NCI-H345 treated with DMSO at 0.1 percent for 48 hours (cell line): Measurements from ENCODE around the gene AIMP1.
"Not testable (repeated sequence)": the region's sequence is repeated elsewhere in the genome, so short reads cannot be mapped to it uniquely, and the experiment has no call there.

Source experiments
- DNase-seq: peaks from one replicate; lab custom pipeline; 2025; ENCODE audit not compliant: unreplicated experiment; lab: John Stamatoyannopoulos, UW

AIMP1 gene

DNA sequence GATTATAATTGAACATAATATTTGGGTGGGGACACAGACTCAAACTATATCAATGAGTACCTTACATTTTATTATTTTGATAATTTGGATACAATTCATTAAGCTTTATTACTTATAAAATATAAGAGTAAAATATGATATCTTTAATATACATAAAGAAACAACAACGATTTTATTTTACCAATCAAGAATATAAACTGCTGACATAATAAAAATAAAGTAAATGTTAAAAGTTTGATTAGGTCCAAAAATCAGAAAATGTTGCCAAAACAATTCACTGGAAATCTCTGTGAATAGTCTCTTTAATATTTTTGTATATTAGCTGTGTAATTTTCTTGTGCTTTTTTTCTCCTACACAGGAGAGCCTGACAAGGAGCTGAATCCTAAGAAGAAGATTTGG lies 30.8 kb downstream of the AIMP1 start:
- no peak for DNase-seq

DNA sequence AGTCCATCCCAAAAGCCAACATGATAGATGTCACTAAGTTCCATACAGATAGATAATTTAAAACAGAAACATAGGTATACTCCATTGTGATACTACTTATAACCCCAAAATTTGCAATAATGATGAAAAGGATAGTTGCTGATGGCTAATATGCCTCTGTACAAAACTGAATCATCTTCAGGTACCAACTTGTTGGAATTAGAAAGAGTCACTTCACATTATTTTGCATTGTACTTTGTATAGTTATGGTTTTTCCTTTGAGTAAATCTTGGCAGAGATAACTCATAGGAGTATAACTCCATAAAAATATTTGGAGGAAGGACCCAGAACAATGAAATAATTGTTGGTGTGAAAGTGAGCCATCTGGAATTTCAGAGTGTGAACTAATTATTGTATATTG lies 34.7 kb downstream of the AIMP1 start:
- no peak for DNase-seq

DNA sequence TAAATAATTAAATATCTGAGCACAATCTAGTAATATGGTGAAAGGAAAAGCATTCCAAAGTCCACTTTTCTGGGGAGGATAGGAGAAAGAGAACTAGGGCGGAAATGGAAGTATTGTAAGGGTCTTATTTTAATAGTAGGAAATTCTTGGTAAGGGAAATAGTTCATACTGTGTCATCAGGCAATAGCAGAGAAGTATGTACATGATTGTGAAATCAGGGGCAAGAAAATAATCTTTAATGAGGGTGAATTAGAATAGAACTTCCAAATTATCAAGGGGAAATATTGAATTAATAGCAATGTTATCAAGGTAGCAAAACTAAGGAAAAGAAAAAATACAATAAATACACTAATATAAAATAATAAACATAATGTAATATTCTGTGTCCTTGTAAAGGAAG lies 37.4 kb downstream of the AIMP1 start:
- DNase-seq: no peak

DNA sequence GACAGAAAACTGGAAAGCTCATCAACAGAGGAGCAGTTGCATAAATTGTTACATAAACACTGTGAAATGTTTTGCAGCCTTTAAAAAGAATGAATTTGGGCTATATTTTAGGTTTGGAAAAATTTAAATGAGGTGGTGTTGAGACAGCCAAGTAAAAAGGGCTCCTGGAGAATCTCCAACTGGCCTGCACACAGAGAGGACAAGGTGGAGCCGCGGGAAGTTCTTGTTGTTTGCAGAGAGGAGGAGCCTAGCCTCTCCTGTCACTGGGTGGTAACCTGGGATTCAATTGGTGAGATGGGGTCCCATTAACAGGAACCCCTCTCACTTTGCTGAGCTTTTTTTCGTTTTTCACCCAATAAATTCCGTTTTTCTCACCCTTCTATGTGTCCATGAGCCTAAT lies 38.8 kb downstream of the AIMP1 start:
- no peak for DNase-seq

DNA sequence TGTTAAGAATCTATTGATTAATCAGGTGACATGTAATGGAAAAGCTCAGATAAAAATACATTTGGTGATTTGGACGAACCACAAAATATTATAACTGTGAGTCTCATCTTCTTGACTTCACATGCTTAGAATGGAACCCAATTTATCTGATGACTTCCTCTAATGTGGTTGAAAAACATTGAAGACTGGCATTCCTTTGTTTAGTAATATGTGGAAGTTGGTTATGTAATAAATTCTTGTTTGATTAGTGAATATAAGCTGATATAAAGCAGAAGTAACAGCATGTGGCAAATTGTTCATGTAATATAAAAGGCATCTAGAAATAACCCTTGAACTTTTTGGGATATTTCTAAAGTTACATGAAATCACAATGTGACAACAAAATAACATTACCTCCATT lies 42.5 kb downstream of the AIMP1 start:
- no peak for DNase-seq

DNA sequence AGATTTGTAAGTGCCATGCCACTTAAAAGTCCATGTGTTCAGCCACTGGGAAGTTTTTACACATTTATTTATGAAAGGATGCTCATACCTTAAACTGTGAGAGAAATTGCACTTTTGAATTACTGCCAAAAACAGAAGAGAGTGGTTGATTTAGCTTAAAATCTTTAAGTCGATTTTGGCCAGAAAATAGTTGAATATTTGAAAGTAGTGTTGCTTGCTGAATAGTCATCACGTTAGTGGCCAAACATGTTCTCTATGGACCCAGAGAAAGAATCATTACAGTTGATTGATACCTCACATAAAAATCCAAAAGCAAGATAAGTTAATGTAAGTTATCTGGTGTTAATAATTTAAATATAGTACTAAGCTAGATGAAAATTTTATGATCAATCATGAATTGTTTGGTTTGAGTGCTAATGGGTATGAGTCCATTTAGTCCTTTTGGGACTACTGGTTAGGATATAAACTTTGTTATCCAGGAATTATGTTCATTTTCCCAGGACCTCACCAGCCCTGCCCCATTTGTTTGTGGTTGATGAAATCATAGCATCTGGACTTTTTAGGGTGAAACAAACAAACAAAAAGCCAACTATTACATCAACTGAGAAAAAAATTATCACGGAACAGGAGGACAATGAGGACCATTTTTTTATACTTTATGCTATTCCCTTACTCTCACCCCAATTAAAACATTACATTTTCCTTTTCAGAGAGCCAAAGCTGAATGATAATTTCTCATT lies 45.9 kb downstream of the AIMP1 start:
- DNase-seq: no peak

DNA sequence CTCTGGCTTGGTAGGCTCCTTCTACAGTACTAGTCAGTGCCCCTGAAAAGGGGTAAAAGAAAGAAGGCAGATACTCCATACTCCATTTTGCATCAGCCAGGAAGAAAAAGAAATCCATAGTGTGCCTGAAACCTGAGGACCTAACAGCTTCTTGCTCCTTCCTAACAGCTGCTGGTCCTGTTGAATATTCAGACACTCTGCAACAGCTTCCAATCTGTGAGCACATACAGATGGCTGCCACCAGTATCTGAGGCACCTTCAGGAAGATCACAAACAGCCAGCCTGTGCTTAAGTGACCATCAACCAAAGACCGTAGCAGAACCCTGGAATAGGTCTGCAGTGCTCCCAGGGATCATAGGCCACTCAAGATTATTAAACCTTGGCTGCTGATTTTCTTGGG lies 47.9 kb downstream of the AIMP1 start:
- no peak for DNase-seq

DNA sequence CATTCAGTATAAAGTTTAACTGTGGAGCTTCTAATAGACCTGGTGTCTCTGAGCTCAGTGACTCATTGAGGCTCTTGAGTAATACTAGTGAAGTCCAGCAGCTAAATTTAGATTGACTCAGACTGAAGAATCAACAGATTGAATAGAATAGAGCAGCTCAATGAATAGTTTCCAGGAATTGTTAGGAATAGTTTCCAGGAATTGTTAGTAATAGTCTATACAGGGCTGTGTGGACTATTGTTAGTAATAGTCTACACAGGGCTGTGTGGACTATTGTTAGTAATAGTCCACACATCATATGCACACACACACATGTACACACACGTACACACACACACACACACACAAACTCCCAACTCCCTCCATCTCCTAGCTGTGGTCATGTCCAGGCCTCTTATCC lies 49.3 kb downstream of the AIMP1 start:
- DNase-seq: no peak

DNA sequence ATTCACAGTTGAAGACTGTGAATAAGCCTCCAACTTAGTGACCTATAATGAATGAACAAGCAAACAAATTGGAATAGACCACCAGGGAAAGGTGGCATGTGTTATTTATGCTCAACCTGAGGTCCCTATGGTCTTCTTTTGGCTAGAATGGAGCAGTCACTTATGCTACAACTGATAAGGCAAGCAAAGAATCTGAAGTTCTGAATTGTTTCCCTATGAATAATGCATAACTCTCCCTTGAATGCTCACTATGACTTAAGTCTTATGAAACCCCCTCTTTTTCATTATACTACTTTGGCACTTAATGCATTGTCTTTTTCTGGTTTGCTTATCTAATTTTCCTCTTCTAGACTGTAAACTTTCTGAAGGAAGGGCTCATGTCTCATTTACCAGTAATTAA lies 49.7 kb downstream of the AIMP1 start:
- no peak for DNase-seq

DNA sequence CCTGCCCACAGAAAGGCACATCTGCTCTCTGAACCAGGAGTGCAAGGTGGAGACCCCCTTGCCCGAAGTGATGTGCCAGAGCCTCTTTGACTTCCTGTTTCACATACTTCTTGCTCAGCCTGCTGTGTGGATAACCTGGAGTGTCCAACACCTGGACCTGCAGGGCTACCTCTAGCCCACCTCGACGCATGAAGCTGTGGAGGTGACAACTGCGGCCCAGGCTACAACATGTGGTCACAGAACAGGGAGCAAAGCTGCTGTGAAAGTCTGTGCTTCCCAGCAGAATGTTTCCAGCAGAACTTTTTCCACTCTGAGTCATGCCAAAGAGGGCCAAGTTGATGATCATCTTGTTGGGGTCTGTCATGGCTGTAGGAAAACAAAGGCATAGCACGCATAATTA lies 50.7 kb downstream of the AIMP1 start:
- no peak for DNase-seq

DNA sequence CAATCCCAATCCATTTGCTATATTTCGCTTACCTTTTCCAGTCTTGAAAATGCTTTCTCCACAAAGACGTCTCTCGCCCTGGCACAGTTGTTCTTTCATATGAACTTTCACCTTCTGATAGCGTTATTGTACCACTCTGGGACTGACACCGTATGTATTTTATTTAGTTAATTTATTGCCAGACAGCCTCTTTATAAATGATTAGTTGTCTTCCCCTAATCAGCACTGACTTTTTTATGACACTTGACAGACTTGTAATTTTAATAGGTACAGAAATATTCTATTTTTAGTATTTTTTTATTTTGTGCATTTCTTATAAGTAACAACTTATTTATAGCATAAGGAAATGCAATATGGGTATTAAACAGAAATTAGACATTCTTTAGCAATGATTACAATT lies 52.3 kb downstream of the AIMP1 start, which contains the start of gene GIMD1:
Gene GIMD1 (minus strand): TSS at position 101 of the 400 bp plus-strand sequence. CDS start 1,343 bp downstream, outside the sequence.
- no peak for DNase-seq

DNA sequence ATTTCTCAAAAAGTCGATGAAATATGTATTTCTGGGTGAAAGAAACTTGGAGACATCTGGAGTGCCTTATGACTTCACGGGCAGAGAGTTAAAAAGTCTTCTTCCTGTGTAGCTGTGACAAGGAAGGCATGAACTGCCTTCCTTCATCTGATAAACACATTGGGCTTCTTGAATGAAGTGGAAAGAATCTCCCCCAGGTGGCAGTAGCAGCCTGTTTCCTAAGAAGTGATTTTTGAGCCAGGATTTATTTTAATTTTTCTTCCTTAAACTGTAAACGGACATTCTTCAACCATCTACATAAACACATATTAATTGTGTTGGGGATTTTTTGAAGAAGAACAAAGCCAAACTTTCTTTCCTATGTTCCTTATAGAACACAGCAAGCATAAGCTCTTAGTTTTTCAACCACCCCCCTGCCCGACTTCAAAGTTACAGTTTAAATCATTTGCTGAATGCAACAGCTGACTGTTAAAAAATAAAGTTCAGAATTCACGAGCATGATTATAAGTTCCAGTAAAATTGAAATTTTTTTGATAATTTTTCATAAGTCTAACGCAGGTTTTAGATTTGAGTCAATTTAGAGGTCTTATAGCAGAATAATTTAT lies 53.2 kb downstream of the AIMP1 start:
- no peak for DNase-seq

DNA sequence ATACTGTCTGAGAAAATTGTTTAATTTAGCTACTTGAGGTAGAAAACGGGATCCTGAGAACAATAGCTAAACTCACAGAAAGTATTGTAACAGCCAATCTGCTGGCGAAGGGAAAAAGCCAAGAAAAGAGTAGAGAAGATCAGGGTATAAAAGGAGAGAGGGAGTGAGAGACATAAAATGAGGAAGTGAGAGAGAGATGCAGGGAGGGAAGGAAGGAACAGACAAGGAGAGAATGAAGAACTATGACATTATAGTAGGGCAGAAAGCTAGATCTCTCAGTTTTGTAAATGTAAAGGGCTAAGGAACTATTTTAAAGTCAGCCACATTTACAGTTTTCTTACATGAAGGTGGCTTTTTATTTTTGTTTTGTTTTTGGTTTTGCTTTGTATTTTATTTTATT lies 53.9 kb downstream of the AIMP1 start:
- no peak for DNase-seq

DNA sequence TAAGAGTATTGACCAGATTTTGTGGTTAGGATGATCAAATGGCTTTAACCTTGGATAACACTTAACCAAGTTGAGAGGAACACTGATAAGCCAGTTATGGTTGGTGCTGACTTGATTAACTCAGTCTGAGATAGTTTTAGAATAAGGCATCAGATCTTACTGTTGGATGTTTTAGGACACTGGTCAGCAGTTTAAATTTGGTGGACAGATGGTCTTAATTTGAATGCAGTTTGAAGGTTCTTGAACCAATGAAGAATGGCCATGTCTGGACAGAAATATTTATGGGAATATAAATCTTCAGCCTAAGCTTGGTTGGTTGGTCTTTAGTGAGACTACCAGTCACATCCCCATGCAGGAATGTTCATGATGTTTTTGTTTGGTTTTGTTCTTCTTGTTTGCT lies 54.8 kb downstream of the AIMP1 start:
- no peak for DNase-seq

DNA sequence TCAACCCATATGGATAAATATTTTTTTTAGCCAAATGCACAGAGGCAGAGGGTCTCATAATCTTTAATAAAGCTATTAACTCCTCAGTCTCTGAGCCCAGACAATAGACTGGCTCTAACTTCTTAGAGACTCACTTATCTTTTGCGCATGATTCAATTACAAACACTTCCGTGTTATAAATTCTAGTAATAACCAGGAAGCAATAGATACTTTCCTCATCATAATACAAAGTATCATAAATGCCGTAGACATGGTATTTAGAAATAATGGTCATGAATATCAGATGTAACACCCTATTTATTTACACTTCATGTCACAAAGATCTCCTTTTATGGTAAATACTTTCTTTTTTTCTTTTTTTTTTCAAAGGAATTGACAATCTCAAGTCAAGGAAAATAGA lies 56.7 kb downstream of the AIMP1 start:
- DNase-seq: no peak

DNA sequence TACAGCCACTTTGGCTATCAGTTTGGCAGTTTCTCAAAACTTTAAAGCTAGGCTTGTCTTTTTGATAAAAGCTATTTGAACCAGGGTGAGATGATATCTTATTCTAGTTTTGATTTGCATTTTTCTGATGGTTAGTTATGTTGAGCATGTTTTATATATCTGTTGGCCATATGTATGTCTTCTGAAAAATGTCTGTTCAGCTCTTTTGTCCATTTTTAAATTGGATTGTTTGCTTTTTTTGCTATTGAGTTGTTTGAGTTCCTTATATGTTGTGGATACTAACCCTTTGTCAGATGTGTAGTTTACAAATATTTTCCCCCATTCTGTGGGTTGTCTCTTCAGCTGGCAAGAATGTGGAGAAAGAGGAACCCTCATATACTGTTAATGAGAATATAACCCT lies 63.8 kb downstream of the AIMP1 start:
- no peak for DNase-seq

DNA sequence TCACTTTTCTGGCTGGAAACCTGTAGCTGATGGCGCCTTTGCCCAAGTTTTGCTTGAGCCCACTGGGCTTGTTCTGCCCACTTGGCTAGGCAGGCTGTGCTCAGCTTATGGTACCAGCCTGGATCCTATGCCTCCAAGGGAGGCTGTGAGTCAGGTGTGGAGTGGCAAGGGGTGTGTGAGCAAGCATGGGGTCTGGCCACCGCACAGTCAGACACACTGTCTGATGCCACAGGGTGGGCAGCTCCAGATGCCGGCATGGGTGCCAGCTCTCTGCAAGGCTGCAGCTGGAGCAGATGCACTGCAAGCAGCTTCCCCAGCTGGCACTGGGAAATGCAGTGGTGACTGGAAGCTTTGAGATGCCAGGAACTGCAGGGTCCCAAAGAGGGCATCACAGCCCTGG lies 68.5 kb downstream of the AIMP1 start:
- DNase-seq: no peak

DNA sequence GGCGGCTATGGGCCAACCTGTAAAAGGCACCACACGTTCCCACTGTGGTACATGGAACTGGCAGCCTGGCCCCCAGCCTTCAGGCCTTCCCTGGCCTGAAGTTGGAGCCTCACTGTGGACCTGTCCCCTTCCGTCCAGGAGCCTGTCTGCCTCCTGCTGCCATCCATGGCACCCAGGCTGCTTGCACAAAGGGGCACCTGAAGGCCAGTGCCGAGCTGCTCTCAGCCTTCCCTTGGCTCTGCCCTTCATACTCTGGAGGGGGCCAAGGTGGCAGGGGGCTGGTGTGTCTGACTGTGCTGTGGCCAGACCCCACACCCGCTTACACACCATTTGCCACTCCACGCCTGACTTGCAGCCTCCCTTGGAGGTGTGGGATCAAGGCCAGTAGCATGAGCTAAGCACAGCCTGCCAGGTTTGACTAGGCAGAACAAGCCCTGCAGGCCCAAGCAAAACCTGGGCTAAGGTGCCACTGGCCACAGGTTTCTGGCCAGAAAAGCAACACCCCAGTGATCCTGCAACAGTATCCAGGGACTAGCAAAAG lies 69.6 kb downstream of the AIMP1 start:
- no peak for DNase-seq

DNA sequence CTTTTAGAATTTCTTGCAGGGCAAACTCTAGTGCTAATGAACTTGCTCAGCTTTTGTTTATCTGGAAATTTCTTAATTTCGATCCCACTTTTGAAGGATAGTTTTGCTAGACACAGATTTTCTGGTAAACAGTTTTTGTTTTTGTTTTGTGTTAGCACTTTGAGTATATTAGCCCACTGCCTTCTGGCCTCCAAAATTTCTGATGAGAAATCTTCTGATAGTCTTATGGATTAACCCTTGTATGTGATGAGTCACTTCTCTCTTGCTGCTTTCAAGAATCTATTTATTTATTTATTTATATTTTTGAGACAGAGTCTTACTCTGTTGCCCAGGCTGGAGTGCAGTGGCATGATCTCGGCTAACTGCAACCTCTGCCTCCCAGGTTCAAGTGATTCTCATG lies 79.2 kb downstream of the AIMP1 start:
- DNase-seq: no peak

DNA sequence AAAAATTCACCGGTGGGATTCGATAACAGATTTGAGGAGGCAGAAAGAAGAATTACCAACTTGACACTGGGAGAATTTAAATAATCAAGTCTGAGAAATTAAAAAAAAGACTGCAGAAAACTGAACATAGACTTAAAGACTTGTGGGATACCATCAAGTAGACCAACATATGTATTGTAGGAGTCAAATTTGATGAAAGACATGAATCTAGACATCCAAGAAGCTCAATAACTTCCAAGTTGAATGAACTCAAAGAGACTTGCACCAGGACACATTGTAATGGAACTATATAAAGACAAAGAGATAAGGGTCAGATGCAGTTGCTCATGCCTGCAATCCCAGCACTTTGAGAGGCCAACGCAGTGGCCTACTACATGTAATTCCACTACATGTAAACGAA lies 82.5 kb downstream of the AIMP1 start:
- DNase-seq: not testable (repeated sequence)
